HCT116 (cell line): ENCODE results near the gene LUZP2.

Source experiments
- CTCF ChIP-seq, 3 experiments: fragments of 200-600 bp in 1 of 3; sonication (generic) in 1 of 3; IDR thresholded peaks in 2 of 3; conservative IDR thresholded peaks in 1 of 3; 2 replicates each; pipeline ENCODE4 v1.5.1; 2012 to 2017; ENCODE audit warnings: low read depth in 2 of 3, low read length in 2 of 3, antibody characterized with exemption in 1 of 3, borderline replicate concordance in 1 of 3, control low read depth in 1 of 3, mild to moderate bottlenecking in 1 of 3, mixed read lengths in 1 of 3, mixed run types in 1 of 3, moderate library complexity in 1 of 3; ENCODE audit not compliant: insufficient read depth in 1 of 3
- EZH2 ChIP-seq: fragments of 200-600 bp; sonication (generic); IDR thresholded peaks from 2 replicates; pipeline ENCODE4 v1.6.1; 2017; ENCODE audit warnings: antibody characterized with exemption, mixed run types
- EZH2phosphoT487 ChIP-seq: fragments of 200-600 bp; IDR thresholded peaks from 2 replicates; pipeline ENCODE4 v1.6.1; 2018; ENCODE audit warnings: antibody characterized with exemption, borderline replicate concordance
- FOSL1 ChIP-seq: IDR thresholded peaks from 2 replicates; pipeline ENCODE4 v1.6.1; 2012; ENCODE audit warnings: low read depth
- JUND ChIP-seq: IDR thresholded peaks from 2 replicates; pipeline ENCODE4 v1.6.1; 2012
- POLR2A ChIP-seq: IDR thresholded peaks from 2 replicates; pipeline ENCODE4 v1.7.0; 2011; ENCODE audit warnings: borderline replicate concordance; ENCODE audit not compliant: insufficient read depth, insufficient read length; ENCODE audit errors: extremely low read depth
- SP1 ChIP-seq: IDR thresholded peaks from 2 replicates; pipeline ENCODE4 v1.6.1; 2012; ENCODE audit warnings: low read depth
- SRF ChIP-seq: IDR thresholded peaks from 2 replicates; pipeline ENCODE4 v1.6.1; 2012; ENCODE audit warnings: low read depth
- YY1 ChIP-seq: IDR thresholded peaks from 2 replicates; pipeline ENCODE4 v1.6.1; 2011; ENCODE audit warnings: low read length, low read depth, moderate library complexity, mild to moderate bottlenecking; ENCODE audit not compliant: insufficient replicate concordance; ENCODE audit errors: extremely low read depth
- ZBTB33 ChIP-seq: IDR thresholded peaks from 2 replicates; pipeline ENCODE4 v1.6.1; 2011; ENCODE audit warnings: mild to moderate bottlenecking, low read length, moderate library complexity; ENCODE audit not compliant: insufficient replicate concordance; ENCODE audit errors: extremely low read depth

GRCh38 chr11:24635588-24636290 is 138.9 kb downstream of the LUZP2 start:
- TF ChIP-seq SP1 (no peak), JUND (no peak), CTCF (IDR thresholded peaks at IDR 0.05 in 2 of 3, conservative IDR thresholded peaks at IDR 0.05 in 1 of 3; ENCODE audit: borderline replicate concordance in 1 of 3, insufficient read depth in 1 of 3, low read depth in 2 of 3, low read length in 2 of 3) (no peak), SRF (no peak), FOSL1 (no peak), EZH2 (no peak), EZH2phosphoT487 (no peak), YY1 (no peak), POLR2A (no peak), ZBTB33 (no peak)
